ENCODE results near the gene RAD51B. TPM values are rescaled to one million over a fixed set of nuclear protein-coding genes. Genes with fewer than 3 reads are reported as not detected.
A peak's percentile ranks its signal among the peaks of the same experiment; 100 is the strongest.
"Not testable (repeated sequence)": the region's sequence is repeated elsewhere in the genome, so short reads cannot be mapped to it uniquely, and the experiment has no call there.

Gene RAD51B
- total and polyA plus RNA-seq, 2 donors, result 6.2 to 92.9 TPM

GRCh38 chr14:68655021-68655831 lies 835.6 kb downstream of the RAD51B start:
- H3K27ac ChIP-seq (ENCODE audit: low read depth), result no peak overlapping the region
- no peak overlapping the region for H3K4me3 ChIP-seq (ENCODE audit: low read depth, low read length)
- 50% methylated on average over 19 of the region's 19 CpGs for WGBS
- peaks cover 4% of the 10 kb centered on the region for H3K4me1 ChIP-seq (ENCODE audit: insufficient read depth)
- no peaks in the 10 kb centered on the region for H3K36me3 ChIP-seq (ENCODE audit: insufficient read depth)
- DNase-seq (ENCODE audit: extremely low spot score), result no peak

GRCh38 chr14:68655911-68656316 lies 836.3 kb downstream of the RAD51B start:
- no peak overlapping the region for H3K27ac ChIP-seq (ENCODE audit: low read depth)
- no peak overlapping the region for H3K4me3 ChIP-seq (ENCODE audit: low read depth, low read length)
- DNase-seq (ENCODE audit: extremely low spot score), result no peak
- 73% methylated on average over 1 of the region's 1 CpG for WGBS
- no peaks in the 10 kb centered on the region for H3K36me3 ChIP-seq (ENCODE audit: insufficient read depth)
- no peaks in the 10 kb centered on the region for H3K4me1 ChIP-seq (ENCODE audit: insufficient read depth)

GRCh38 chr14:68656452-68656851 lies 836.9 kb downstream of the RAD51B start:
- WGBS, result 94% methylated on average over 8 of the region's 8 CpGs
- Histone ChIP-seq H3K4me3 (ENCODE audit: low read depth, low read length) (no peak overlapping the region), H3K4me1 (ENCODE audit: insufficient read depth) (no peaks in the 10 kb centered on the region), H3K27ac (ENCODE audit: low read depth) (no peak overlapping the region), H3K36me3 (ENCODE audit: insufficient read depth) (no peaks in the 10 kb centered on the region)
- no peak for DNase-seq (ENCODE audit: extremely low spot score)

DNA sequence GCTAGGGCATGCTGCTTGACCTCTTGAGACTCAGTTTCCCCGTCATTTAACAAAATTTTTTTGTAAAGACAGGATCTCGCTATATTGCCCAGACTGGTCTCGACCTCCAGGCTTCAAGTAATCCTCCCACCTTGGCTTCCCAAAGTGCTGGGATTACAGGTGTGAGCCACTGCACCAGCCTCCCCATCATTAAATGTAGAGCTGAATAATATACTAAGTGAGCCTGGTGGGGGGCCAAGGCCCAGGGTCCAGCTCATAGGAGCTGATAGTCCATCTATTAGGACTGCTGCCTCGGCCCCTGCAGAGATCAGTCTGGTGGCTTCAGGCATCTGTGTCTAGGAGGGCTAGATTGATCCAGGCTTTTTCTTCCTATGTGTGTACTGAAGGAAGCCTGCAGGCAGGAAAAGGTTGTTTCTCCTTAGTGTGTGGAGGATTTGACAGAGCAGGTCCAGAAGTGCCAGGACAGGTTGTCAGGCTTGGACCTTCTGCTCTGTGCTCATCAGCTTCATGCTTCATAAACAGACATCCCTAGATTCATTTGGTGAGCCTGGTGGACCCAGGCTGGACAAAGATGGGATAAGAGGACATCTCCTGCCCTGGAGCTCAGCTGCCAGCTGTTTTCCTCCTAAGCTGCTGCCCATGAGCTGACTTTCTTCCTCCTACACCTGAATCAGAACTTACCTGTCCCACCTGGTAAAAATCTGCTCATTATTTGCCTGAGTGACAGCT lies 837.9 kb downstream of the RAD51B start:
- WGBS, result 97% methylated on average over 4 of the region's 4 CpGs
- no peaks in the 10 kb centered on the region for H3K4me1 ChIP-seq (ENCODE audit: insufficient read depth)
- H3K4me3 ChIP-seq (ENCODE audit: low read depth, low read length), result no peak overlapping the region
- H3K36me3 ChIP-seq (ENCODE audit: insufficient read depth), result no peaks in the 10 kb centered on the region
- H3K27ac ChIP-seq (ENCODE audit: low read depth), result no peak overlapping the region
- DNase-seq (ENCODE audit: extremely low spot score), result no peak

DNA sequence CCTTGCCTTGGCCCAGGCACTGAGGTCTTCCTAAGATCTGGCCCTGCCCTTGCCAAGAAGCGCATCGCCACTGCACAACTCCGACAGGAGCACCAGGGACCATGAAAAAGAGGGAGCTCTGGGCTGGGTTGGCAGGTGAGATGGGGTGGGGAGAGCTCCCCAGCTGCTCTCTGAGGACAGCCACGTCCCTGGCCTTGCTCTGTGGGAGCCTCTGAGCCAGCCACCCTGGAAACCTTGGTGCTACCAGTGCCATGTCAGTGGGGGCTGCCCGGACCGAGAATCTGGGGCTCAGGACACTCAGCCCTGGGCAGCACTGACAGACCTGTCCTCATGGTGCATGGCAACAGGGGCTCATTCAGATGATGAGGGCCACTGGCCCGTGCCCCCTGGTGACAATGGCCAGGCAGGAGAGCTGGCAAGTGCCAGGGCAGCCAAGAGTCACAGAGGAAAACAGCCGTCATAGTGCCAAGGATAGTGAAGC lies 838.5 kb downstream of the RAD51B start:
- H3K27ac ChIP-seq (ENCODE audit: low read depth), result no peak overlapping the region
- H3K4me1 ChIP-seq (ENCODE audit: insufficient read depth), result no peaks in the 10 kb centered on the region
- DNase-seq (ENCODE audit: extremely low spot score), result no peak
- WGBS, result 91% methylated on average over 8 of the region's 8 CpGs
- no peaks in the 10 kb centered on the region for H3K36me3 ChIP-seq (ENCODE audit: insufficient read depth)
- H3K4me3 ChIP-seq (ENCODE audit: low read depth, low read length), result no peak overlapping the region

DNA sequence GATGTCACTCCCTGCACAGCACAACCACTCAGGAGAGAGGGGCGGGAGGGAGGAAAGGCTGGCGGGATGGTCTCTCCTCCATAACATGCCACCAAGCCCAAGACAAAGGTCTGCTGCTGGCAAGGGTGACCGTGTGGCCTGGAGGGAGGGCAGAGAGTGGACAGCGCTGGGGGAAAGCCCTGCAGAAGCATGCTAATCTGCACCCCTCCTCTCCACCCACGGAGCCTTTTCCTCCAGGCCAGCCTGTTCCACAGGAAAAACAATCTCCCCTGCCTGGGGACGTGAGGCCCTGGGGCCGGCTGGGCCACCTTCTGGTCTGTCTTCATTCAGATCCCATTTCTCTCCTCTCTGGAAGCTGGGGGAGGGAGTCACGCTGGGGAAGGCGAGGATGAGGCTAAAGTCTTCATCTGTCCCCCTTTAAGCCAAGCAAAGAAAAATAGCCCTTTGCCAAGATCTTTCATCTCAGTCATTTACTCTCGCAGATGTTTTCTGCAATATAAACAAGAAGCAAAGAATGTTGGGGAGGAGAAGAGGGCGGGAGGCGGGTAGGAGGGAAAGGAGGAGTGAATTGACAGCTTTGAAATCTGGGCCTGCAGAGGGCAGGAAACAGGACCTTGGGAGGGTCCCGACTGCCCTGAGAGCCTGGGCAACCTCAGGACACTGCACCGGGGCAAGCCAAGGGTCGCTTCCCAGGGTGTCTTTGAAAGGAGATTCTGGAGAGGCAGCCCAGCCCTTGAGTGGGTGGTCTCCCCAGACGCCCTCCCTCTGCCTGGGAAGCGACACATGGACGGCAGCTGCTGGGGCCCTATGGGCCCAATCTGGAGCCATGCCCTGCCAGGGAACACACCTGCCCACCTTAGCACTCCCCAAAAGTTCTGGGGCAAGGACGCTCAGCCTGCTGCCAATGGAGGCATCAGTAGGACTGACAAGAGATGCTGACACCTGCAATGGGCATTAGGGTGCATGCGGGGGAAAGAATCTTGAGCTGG lies 839.7 kb downstream of the RAD51B start:
- H3K4me1 ChIP-seq (ENCODE audit: insufficient read depth), result no peaks in the 10 kb centered on the region
- peak overlapping the region; percentile 78 for H3K27ac ChIP-seq (ENCODE audit: low read depth)
- DNase-seq (ENCODE audit: extremely low spot score), result peak; percentile 79

DNA sequence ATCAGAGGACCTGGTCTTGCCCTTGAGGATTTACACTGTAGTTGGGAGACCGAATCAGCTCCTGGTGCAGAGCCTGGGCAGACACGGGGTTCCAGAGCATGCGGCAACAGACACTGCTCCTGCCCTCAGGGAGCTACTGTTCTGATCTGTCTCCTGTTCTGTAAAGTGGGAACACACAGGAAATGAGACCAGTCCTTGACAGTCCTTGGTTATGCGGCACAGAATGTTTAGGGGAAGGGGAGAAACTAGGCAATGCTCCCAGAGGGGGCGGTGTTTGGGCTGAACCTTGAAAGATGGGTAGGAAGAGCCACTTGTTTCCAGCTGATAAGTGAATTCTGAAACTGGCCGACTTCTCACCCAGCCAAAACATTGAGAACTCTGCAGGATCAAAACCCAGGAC lies 840.9 kb downstream of the RAD51B start:
- H3K4me1 ChIP-seq (ENCODE audit: insufficient read depth), result no peaks in the 10 kb centered on the region
- H3K36me3 ChIP-seq (ENCODE audit: insufficient read depth), result no peaks in the 10 kb centered on the region
- no peak overlapping the region for H3K4me3 ChIP-seq (ENCODE audit: low read depth, low read length)
- no peak overlapping the region for H3K27ac ChIP-seq (ENCODE audit: low read depth)
- 94% methylated on average over 6 of the region's 6 CpGs for WGBS
- DNase-seq (ENCODE audit: extremely low spot score), result no peak

More for the DNA sequence above, 839.7 kb downstream of the RAD51B start:
- no peaks in the 10 kb centered on the region for H3K36me3 ChIP-seq (ENCODE audit: insufficient read depth)
- no peak overlapping the region for H3K4me3 ChIP-seq (ENCODE audit: low read depth, low read length)
- 39% methylated on average over 20 of the region's 20 CpGs for WGBS

GRCh38 chr14:68661226-68662225 lies 841.9 kb downstream of the RAD51B start:
- H3K36me3 ChIP-seq (ENCODE audit: insufficient read depth), result no peaks in the 10 kb centered on the region
- DNase-seq (ENCODE audit: extremely low spot score), result no peak
- no peak overlapping the region for H3K27ac ChIP-seq (ENCODE audit: low read depth)
- 85% methylated on average over 14 of the region's 14 CpGs for WGBS
- no peak overlapping the region for H3K4me3 ChIP-seq (ENCODE audit: low read depth, low read length)
- H3K4me1 ChIP-seq (ENCODE audit: insufficient read depth), result no peaks in the 10 kb centered on the region

DNA sequence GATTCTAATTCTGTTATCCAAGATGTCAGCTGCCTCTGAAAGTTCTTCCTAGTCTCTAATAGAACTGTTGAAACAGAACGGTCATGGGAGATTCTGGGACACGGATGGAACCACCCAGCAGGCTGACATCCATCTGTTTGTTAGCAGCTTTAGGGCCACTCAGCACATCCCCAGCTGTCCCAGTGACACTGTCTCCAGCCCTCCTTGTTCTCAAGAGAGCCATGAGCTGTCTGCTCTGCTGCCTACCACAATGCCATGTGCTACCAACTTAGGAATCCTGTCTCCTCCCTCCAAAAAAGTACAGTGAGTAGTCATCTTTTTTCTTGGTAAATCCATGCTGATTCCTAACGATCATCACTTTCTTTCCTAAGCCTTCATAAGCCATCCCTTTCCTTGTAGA lies 842.8 kb downstream of the RAD51B start:
- Histone ChIP-seq H3K4me3 (ENCODE audit: low read depth, low read length) (no peak overlapping the region), H3K4me1 (ENCODE audit: insufficient read depth) (no peaks in the 10 kb centered on the region), H3K27ac (ENCODE audit: low read depth) (no peak overlapping the region), H3K36me3 (ENCODE audit: insufficient read depth) (no peaks in the 10 kb centered on the region)
- DNase-seq (ENCODE audit: extremely low spot score), result no peak
- WGBS, result 68% methylated on average over 3 of the region's 3 CpGs

GRCh38 chr14:68662826-68663225 lies 843.2 kb downstream of the RAD51B start:
- DNase-seq (ENCODE audit: extremely low spot score); H3K36me3 ChIP-seq (ENCODE audit: insufficient read depth); H3K4me3 ChIP-seq (ENCODE audit: low read depth, low read length); H3K4me1 ChIP-seq (ENCODE audit: insufficient read depth); H3K27ac ChIP-seq (ENCODE audit: low read depth): not testable (repeated sequence)
- WGBS, result 80% methylated on average over 6 of the region's 6 CpGs

DNA sequence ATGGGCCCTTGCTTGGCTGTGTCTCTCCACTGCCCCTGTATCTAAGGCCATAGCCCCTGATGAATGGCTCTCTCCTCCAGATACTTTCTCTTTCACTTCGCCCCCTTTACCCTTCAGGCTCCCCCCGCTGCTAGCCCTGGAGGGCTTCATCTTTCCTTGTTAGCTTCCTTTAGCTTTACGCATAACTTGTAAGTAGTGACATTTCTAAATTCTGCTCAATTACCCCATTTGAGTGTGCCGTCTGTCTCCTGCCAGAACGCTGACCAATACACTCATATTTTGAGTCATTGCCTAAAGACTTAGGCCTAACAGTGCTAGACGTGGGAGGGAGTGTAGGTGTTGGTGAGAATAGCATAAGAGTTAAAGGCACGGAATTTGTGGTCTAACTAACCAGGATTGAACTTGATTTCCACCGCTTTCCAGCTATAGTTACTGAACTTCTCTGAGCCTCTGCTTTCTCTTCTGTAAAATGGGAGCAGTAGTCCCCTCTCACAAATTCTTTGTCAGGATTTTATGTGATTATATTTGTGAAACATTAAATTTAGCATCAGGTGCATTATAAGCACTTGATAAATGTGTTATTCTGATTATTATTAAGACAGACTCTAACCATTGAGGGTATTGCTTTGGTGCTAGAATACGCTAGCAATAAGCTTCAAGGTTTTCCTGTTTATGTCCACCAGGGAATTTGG lies 844.0 kb downstream of the RAD51B start:
- WGBS, result 90% methylated on average over 9 of the region's 9 CpGs
- no peak for DNase-seq (ENCODE audit: extremely low spot score)
- H3K4me3 ChIP-seq (ENCODE audit: low read depth, low read length), result no peak overlapping the region

DNA sequence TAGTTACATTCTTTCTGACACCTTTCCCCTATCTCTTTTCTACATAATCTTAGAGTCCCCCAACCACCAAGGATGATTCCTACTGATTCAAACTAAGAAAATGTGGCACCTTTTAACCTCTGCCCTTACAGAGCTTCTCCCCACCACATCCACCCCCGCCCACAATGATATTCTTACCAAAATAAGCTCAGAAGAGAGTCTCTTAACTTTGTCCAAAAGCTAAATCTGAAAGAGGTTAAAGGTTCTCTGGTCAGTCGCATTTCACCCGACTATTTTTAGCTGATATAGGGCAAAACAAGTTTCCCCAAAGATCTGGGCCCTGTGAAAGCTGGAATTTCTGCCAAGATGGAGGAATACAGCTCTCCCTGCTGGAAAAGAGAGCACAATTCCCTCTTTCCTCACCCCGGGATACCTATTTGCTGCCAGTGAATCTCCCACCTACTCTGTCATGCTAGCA lies 844.7 kb downstream of the RAD51B start:
- Histone ChIP-seq H3K36me3 (ENCODE audit: insufficient read depth) (no peaks in the 10 kb centered on the region), H3K4me1 (ENCODE audit: insufficient read depth) (peaks cover 4% of the 10 kb centered on the region), H3K4me3 (ENCODE audit: low read depth, low read length) (no peak overlapping the region), H3K27ac (ENCODE audit: low read depth) (no peak overlapping the region)
- no peak for DNase-seq (ENCODE audit: extremely low spot score)
- WGBS, result 63% methylated on average over 4 of the region's 4 CpGs

More for the DNA sequence above, 844.0 kb downstream of the RAD51B start:
- H3K27ac ChIP-seq (ENCODE audit: low read depth), result no peak overlapping the region
- no peaks in the 10 kb centered on the region for H3K36me3 ChIP-seq (ENCODE audit: insufficient read depth)
- H3K4me1 ChIP-seq (ENCODE audit: insufficient read depth), result peaks cover 4% of the 10 kb centered on the region

Measured in urinary bladder (tissue), 4 donors.